Keratinocyte (primary cell): ENCODE results near the gene CFAP70.

Source experiments
- EZH2 ChIP-seq: IDR thresholded peaks from one replicate; pipeline ENCODE4 v1.6.1; 2012; ENCODE audit warnings: inconsistent platforms, mild to moderate bottlenecking, low read length, moderate library complexity
- TF ChIP-seq, protein P1 (sequence below), 3 experiments: IDR thresholded peaks in 1 of 3; conservative IDR thresholded peaks in 1 of 3; optimal IDR thresholded peaks in 1 of 3; 2 replicates in 2 of 3; 3 replicates in 1 of 3; pipeline versions ENCODE3 to v1.5.1; 2011; ENCODE audit warnings: low read length in 3 of 3, mild to moderate bottlenecking in 3 of 3, moderate library complexity in 2 of 3, control low read depth in 1 of 3, inconsistent platforms in 1 of 3; ENCODE audit not compliant: insufficient read depth in 2 of 3; ENCODE audit errors: extremely low read depth in 1 of 3

- TF ChIP-seq, protein P1, sequence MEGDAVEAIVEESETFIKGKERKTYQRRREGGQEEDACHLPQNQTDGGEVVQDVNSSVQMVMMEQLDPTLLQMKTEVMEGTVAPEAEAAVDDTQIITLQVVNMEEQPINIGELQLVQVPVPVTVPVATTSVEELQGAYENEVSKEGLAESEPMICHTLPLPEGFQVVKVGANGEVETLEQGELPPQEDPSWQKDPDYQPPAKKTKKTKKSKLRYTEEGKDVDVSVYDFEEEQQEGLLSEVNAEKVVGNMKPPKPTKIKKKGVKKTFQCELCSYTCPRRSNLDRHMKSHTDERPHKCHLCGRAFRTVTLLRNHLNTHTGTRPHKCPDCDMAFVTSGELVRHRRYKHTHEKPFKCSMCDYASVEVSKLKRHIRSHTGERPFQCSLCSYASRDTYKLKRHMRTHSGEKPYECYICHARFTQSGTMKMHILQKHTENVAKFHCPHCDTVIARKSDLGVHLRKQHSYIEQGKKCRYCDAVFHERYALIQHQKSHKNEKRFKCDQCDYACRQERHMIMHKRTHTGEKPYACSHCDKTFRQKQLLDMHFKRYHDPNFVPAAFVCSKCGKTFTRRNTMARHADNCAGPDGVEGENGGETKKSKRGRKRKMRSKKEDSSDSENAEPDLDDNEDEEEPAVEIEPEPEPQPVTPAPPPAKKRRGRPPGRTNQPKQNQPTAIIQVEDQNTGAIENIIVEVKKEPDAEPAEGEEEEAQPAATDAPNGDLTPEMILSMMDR (optimal IDR thresholded peaks at IDR 0.05 in 1 of 3, IDR thresholded peaks at IDR 0.05 in 1 of 3, conservative IDR thresholded peaks at IDR 0.05 in 1 of 3; ENCODE audit: extremely low read depth in 1 of 3, insufficient read depth in 2 of 3, low read length in 3 of 3) = no peak
- no peak for TF ChIP-seq EZH2
Observed at GRCh38 chr10:73234695-73235094, 124.0 kb downstream of the CFAP70 start.
